ENCODE results near the gene GALNT3.

The GALNT3 gene

GRCh38 chr2:165793779-165794535 is at the start of gene GALNT3:
Gene GALNT3 (minus strand): TSS chr2:165794247. CDS start chr2:165770700, 23,547 bp downstream.
- FAIRE-seq (no peak), DNase-seq (ENCODE audit: insufficient read length, low spot score) (no peak)
- no peak for TF ChIP-seq POLR2A (IDR thresholded peaks at IDR 0.05; ENCODE audit: low read depth, low read length)

- DNase-seq (ENCODE audit: insufficient read length, low spot score) (no peak), FAIRE-seq (no peak)
- no peak for TF ChIP-seq POLR2A (IDR thresholded peaks at IDR 0.05; ENCODE audit: low read depth, low read length)
Observed at GRCh38 chr2:165843351-165843750, 49.3 kb upstream of the GALNT3 start.

DNA sequence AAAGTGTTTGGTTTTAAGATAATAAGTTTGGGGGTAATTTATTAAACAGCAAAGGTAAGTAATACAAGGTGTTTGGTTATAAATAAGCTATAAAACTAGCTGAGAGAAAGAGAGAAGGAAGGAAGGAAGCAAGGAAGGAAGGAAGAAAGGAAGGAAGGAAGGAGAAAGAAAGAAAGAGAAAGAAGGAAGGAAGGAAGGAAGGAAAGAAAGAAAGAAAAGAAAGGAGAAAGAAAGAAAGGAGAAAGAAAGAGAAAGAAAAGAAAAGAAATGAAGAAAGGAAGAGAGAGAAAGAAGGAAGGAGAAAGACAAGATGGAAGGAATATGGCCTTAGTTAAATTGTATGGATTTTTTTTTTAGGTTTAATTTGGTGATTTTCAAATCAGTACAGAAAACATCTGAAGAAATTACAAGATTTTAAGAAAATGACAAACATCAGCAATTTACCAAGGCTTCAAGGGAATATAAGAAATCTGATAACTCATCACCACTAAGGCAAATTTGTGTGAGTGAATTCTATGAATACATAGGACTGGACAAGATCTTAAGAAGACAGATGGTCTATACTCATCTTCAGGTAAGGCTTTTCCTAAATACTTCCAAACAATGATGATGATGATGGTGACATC is 46.4 kb upstream of the GALNT3 start:
- FAIRE-seq (no peak), DNase-seq (ENCODE audit: insufficient read length, low spot score) (no peak)
- TF ChIP-seq POLR2A (IDR thresholded peaks at IDR 0.05; ENCODE audit: low read depth, low read length) = no peak

DNA sequence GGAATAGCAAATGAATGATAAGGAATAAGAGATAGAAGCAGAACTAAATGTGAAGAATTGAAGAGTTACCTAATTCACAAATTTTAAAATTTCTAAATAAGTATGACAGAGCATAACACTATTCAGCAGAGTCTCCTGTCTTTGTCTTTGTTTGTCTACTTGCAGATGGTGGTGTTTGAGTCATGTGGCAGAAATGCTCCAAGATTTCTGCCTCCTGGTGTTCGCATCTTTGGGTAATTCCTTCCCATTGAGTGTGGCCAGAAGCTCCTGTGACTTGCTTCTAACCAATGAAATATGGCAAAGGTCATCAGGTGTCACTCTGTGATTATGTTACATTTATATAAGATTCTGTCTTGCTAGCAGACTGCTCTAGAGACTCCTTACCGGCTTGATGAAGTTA is 45.6 kb upstream of the GALNT3 start:
- no peak for FAIRE-seq
- TF ChIP-seq POLR2A (IDR thresholded peaks at IDR 0.05; ENCODE audit: low read depth, low read length) = no peak
- no peak for DNase-seq (ENCODE audit: insufficient read length, low spot score)

GRCh38 chr2:165837122-165837521 is 43.1 kb upstream of the GALNT3 start:
- FAIRE-seq = peak; percentile 60
- DNase-seq (ENCODE audit: insufficient read length, low spot score) = peak; percentile 9
- no peak for TF ChIP-seq POLR2A (IDR thresholded peaks at IDR 0.05; ENCODE audit: low read depth, low read length)

DNA sequence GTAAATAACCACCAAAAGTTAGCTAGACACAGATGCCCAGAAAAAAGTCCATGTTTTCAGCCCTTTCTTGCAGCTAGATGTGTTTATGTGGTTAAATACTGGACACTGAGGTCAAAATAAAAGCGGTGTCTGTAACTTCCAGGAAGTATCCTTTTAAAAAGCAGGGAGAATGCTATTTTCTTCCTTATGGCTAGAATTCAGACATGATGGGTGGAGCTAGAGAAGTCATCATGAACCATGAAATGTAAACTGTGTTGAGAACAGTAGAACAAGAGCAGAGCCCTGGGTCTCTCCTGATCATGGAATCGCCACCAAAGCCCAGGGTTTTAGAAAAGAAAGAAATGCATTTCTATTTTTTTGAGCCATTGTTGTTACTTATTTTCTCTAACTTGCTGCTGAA is 41.3 kb upstream of the GALNT3 start:
- DNase-seq (ENCODE audit: insufficient read length, low spot score) (no peak), FAIRE-seq (no peak)
- no peak for TF ChIP-seq POLR2A (IDR thresholded peaks at IDR 0.05; ENCODE audit: low read depth, low read length)

DNA sequence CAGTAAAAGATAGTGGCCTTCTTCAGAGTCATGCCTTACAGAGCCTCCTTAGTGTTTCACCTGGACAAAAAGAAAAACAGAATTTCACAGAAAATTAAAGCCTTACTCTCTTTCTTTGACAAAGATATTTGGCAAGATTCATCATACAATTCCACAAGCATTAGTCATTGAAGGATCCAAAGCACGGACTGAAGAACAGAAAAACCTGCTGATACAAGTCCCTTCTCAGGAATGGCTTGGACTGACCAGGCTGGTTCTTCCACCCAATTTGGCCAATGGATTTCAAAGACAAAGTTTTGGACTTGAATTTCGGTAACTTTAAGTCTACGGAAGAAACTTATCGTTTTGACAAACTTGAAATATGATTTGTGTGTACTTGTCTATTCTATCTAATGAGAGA is 39.1 kb upstream of the GALNT3 start:
- TF ChIP-seq POLR2A (IDR thresholded peaks at IDR 0.05; ENCODE audit: low read depth, low read length) = no peak
- FAIRE-seq (peak; percentile 94), DNase-seq (ENCODE audit: insufficient read length, low spot score) (peak; percentile 7)

DNA sequence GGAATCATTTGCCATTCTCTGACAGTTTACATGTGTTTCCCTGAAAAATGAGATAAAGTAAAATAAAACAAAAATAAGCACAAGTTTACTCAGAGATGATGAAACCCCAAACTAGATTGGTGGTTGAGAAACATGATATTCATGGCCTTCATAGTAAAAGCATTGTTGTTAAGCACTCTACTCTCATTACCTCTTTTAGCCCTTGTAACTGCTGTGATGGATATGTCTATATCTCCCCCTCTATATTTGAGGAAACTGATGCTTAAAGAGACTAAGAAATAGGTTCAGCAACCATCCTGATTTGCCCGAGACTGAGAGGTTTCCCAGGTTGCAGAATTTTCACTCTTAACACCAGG is 33.9 kb upstream of the GALNT3 start:
- DNase-seq (ENCODE audit: insufficient read length, low spot score) = no peak
- no peak for TF ChIP-seq POLR2A (IDR thresholded peaks at IDR 0.05; ENCODE audit: low read depth, low read length)
- FAIRE-seq = no peak

- FAIRE-seq = no peak
- no peak for DNase-seq (ENCODE audit: insufficient read length, low spot score)
Observed at GRCh38 chr2:165827016-165827920, 33.2 kb upstream of the GALNT3 start.

DNA sequence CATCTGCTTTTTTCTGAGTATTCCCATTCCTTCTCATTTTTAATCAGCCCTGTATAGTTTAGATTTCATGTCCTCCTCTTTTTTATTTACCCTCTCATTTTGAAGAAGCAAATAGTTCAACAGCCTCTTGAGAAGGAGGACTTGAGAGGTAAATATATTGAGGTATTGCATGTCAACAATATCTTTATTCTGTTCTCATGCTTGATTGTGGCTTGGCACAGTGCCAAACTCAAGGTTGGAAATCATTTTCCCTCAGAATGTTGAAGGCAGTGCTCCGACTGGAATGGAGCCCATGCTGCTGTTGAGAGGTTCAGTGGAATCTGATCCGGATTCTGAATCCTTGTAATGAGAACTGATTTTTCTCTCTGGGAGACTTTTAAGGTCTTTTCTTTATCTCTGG is 31.0 kb upstream of the GALNT3 start:
- no peak for DNase-seq (ENCODE audit: insufficient read length, low spot score)
- no peak for TF ChIP-seq POLR2A (IDR thresholded peaks at IDR 0.05; ENCODE audit: low read depth, low read length)
- FAIRE-seq = no peak

More at GRCh38 chr2:165827016-165827920, 33.2 kb upstream of the GALNT3 start:
- TF ChIP-seq POLR2A (IDR thresholded peaks at IDR 0.05; ENCODE audit: low read depth, low read length) = no peak

GRCh38 chr2:165820296-165820695 is 26.2 kb upstream of the GALNT3 start:
- no peak for FAIRE-seq
- DNase-seq (ENCODE audit: insufficient read length, low spot score) = no peak
- TF ChIP-seq POLR2A (IDR thresholded peaks at IDR 0.05; ENCODE audit: low read depth, low read length) = no peak

DNA sequence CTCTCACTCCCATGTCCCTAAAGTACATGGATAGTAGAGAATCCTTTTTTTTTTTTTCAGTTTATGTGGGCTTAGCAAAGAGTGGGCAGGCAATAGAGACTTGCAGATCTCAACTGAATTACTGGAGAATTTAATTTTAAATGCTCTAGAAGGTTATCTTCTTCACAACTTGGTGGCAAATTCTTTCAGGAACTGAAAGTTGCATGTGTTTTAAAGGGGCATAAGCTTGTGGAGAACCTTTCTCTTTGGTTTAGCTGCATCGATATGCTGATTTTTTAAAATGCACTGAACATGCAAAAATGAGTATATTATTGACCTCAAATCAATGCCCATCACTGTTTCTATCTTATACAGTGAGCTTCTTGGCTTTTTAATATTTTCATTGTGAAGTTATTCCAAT is 24.9 kb upstream of the GALNT3 start:
- TF ChIP-seq POLR2A (IDR thresholded peaks at IDR 0.05; ENCODE audit: low read depth, low read length) = no peak
- DNase-seq (ENCODE audit: insufficient read length, low spot score) (no peak), FAIRE-seq (no peak)

DNA sequence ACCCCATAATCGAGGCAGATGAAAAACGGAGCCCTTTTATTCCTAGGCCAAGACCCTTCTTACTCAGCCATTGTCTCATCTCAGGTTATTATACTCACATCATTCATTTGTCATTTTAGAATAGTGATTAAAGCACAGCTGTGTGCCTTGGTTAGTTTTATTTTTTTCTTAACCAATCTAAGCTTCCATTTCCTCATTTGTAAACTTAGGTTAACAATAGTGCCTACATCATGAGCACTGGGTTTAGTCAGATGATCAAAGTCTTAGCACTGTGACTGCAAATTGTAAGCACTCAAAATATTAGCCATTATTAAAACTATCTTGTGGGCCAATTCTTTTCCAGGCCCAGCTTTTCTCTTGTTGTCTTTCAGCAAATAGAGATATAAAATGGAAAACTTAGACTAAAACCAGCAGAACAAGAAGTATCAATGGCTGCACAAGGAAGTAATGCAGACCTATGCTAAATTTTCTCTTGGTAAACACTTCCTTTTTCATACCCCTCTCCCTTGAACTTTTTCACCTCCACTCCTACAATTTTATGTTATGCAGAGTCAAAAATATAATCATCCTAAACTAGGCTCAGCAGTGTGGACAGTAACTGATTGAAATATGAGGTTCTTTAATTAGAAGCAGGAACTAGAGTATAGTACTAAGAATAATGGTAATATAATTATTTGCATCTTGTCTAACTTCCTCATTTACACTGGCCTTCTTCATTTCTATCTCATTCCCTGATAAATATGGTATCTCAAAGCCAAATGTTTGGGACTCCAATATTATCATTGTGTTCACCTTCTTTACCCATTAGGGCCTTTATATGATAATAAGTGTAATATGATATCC is 21.5 kb upstream of the GALNT3 start:
- FAIRE-seq = no peak
- DNase-seq (ENCODE audit: insufficient read length, low spot score) = no peak
- TF ChIP-seq POLR2A (IDR thresholded peaks at IDR 0.05; ENCODE audit: low read depth, low read length) = no peak
